Measurements from ENCODE around the gene RABEPK. TPM values are rescaled to one million over a fixed set of nuclear protein-coding genes. Genes with fewer than 3 reads are reported as not detected.

RABEPK gene

GRCh38 chr9:125280945-125281344 is 80.6 kb downstream of the RABEPK start:
- Histone ChIP-seq H3K4me1 (ENCODE audit: control insufficient read depth, insufficient read depth, low read length) (peaks cover 3% of the 10 kb centered on the region), H3K36me3 (ENCODE audit: insufficient read depth, low read length) (peaks cover 6% of the 10 kb centered on the region), H3K4me2 (ENCODE audit: low read length) (no peak overlapping the region), H3K9me3 (replicated peaks; ENCODE audit: low read length) (no peaks in the 10 kb centered on the region), H3K9ac (ENCODE audit: low read depth, low read length) (no peak overlapping the region), H3K4me3 (ENCODE audit: low read length) (no peak overlapping the region), H3K27me3 (ENCODE audit: control insufficient read depth, insufficient read depth, low read length) (no peaks in the 10 kb centered on the region)

Small RNAs within 50 kb of the gene (small RNA-seq; reads per million reads assigned to genes)
- gene AL354710.1: not detected

Data from skeletal muscle satellite cell (primary cell).